HCT116 (cell line): ENCODE results near the gene RBKS. TPM values are rescaled to one million over a fixed set of nuclear protein-coding genes. Genes with fewer than 3 reads are reported as not detected.

ENCODE experiments used
- ATAC-seq: fragments of 200-7000 bp; cut with Tn5 transposase; 2 replicates; pipeline ENCODE4 v1.9.1; 2020; ENCODE audit warnings: mild to moderate bottlenecking, moderate library complexity
- BruUV-seq: library from RNA; stranded (reverse); fragments of 400-500 nt; replicated peaks from 2 replicates; lab custom pipeline; 2021; lab: Mats Ljungman, UMichigan
- CTCF ChIA-PET: fragments of 300-600 bp; sonication (Branson Sonifier 250); formaldehyde crosslinking; loops from one replicate; lab custom pipeline; 2021; ENCODE audit warnings: antibody characterized with exemption; lab: Charles Lee
- POLR2A ChIA-PET: fragments of 300-600, 350-600 bp; sonication (Branson Sonifier 250); formaldehyde crosslinking; loops from one replicate; lab custom pipeline; 2021; ENCODE audit warnings: antibody characterized with exemption; lab: Charles Lee
- RAD21 ChIA-PET, 2 experiments: fragments of 300-600 bp; sonication (Branson Sonifier 250); formaldehyde crosslinking; loops; one replicate each; lab custom pipeline; 2023; ENCODE audit warnings: low total read pairs in 2 of 2; ENCODE audit not compliant: uncharacterized antibody in 2 of 2, unreplicated experiment in 2 of 2, low non-redundant PET in 1 of 2; lab: Charles Lee
- DNase-seq: peaks from one replicate; pipeline ENCODE4 v3.0.0-alpha.2; 2010; ENCODE audit warnings: low read depth, low spot score
- H2AFZ ChIP-seq: fragments of 200-600 bp; shearing (Covaris generic), sonication (generic); 2 replicates; pipeline ENCODE4 v1.6.1; 2017; ENCODE audit warnings: low read depth, mixed run types, mixed read lengths, antibody characterized with exemption, low read length; ENCODE audit not compliant: poor library complexity, severe bottlenecking
- H3K27ac ChIP-seq: 2 replicates; pipeline ENCODE4 v1.5.1; 2012; ENCODE audit warnings: low read depth, low read length
- H3K27me3 ChIP-seq: fragments of 200-600 bp; sonication (generic); 2 replicates; pipeline ENCODE4 v1.6.1; 2016; ENCODE audit warnings: mixed run types, low read length, mixed read lengths; ENCODE audit not compliant: insufficient read depth
- H3K36me3 ChIP-seq, 2 experiments: fragments of 200-500 bp in 1 of 2; fragments of 200-600 bp in 1 of 2; sonication (Bioruptor generic) in 1 of 2; sonication (generic) in 1 of 2; 2 replicates each; pipeline versions ENCODE4 v1.5.1 to v1.6.1; 2014 to 2016; ENCODE audit warnings: low read length in 2 of 2, inconsistent platforms in 1 of 2, mixed read lengths in 1 of 2, mixed run types in 1 of 2; ENCODE audit not compliant: insufficient read depth in 2 of 2, control insufficient read depth in 1 of 2
- H3K4me1 ChIP-seq, 2 experiments: fragments of 200-600 bp in 1 of 2; sonication (generic) in 1 of 2; 2 replicates each; pipeline versions ENCODE4 v1.5.1 to v1.6.1; 2012 to 2017; ENCODE audit warnings: low read length in 2 of 2, inconsistent platforms in 1 of 2, mild to moderate bottlenecking in 1 of 2, mixed read lengths in 1 of 2, mixed run types in 1 of 2, moderate library complexity in 1 of 2; ENCODE audit not compliant: insufficient read depth in 2 of 2, control insufficient read depth in 1 of 2
- H3K4me2 ChIP-seq: fragments of 200-600 bp; sonication (generic); 2 replicates; pipeline ENCODE4 v1.6.1; 2017; ENCODE audit warnings: mixed run types, low read length, mixed read lengths
- H3K4me3 ChIP-seq, 2 experiments: fragments of 200-600 bp in 1 of 2; sonication (generic) in 1 of 2; replicated peaks in 1 of 2; 2 replicates each; pipeline ENCODE4 v1.5.1; 2011 to 2016; ENCODE audit warnings: low read length in 2 of 2, control low read depth in 1 of 2, low read depth in 1 of 2, mild to moderate bottlenecking in 1 of 2, mixed read lengths in 1 of 2, mixed run types in 1 of 2
- H3K79me2 ChIP-seq: fragments of 200-600 bp; sonication (generic); 2 replicates; pipeline ENCODE4 v1.6.1; 2017; ENCODE audit warnings: mild to moderate bottlenecking, mixed run types, low read length, moderate library complexity, mixed read lengths; ENCODE audit not compliant: insufficient read depth
- H3K9ac ChIP-seq: fragments of 200-600 bp; sonication (generic); 2 replicates; pipeline ENCODE4 v1.6.1; 2016; ENCODE audit warnings: low read length, mixed read lengths
- H3K9me2 ChIP-seq: fragments of 200-600 bp; sonication (generic), shearing (Covaris generic); 2 replicates; pipeline ENCODE4 v1.6.1; 2017; ENCODE audit warnings: mixed run types, mild to moderate bottlenecking, moderate library complexity; ENCODE audit not compliant: insufficient read depth
- H3K9me3 ChIP-seq, 2 experiments: fragments of 200-500 bp in 1 of 2; fragments of 200-600 bp in 1 of 2; sonication (Bioruptor generic) in 1 of 2; sonication (generic) in 1 of 2; 2 replicates each; pipeline ENCODE4 v1.6.1; 2014 to 2017; ENCODE audit warnings: low read length in 2 of 2, mixed read lengths in 2 of 2, inconsistent platforms in 1 of 2, low read depth in 1 of 2, mild to moderate bottlenecking in 1 of 2, mixed run types in 1 of 2, moderate library complexity in 1 of 2; ENCODE audit not compliant: control insufficient read depth in 1 of 2, insufficient read depth in 1 of 2
- H4K20me1 ChIP-seq: fragments of 200-600 bp; sonication (generic), shearing (Covaris generic); 2 replicates; pipeline ENCODE4 v1.6.1; 2017; ENCODE audit warnings: mixed run types, mild to moderate bottlenecking, moderate library complexity; ENCODE audit not compliant: insufficient read depth
- ATF3 ChIP-seq: IDR thresholded peaks from 2 replicates; pipeline ENCODE4 v1.6.1; 2012
- CEBPB ChIP-seq: IDR thresholded peaks from 2 replicates; pipeline ENCODE4 v1.6.1; 2012; ENCODE audit warnings: low read depth
- EGR1 ChIP-seq: IDR thresholded peaks from 2 replicates; pipeline ENCODE4 v1.6.1; 2012; ENCODE audit warnings: low read depth
- FOSL1 ChIP-seq: IDR thresholded peaks from 2 replicates; pipeline ENCODE4 v1.6.1; 2012; ENCODE audit warnings: low read depth
- JUND ChIP-seq: IDR thresholded peaks from 2 replicates; pipeline ENCODE4 v1.6.1; 2012
- POLR2A ChIP-seq: IDR thresholded peaks from 2 replicates; pipeline ENCODE4 v1.7.0; 2011; ENCODE audit warnings: borderline replicate concordance; ENCODE audit not compliant: insufficient read depth, insufficient read length; ENCODE audit errors: extremely low read depth
- POLR2AphosphoS5 ChIP-seq: IDR thresholded peaks from 2 replicates; pipeline ENCODE4 v1.6.1; 2011; ENCODE audit warnings: mild to moderate bottlenecking, low read depth, low read length, moderate library complexity
- REST ChIP-seq: IDR thresholded peaks from 2 replicates; pipeline ENCODE4 v1.6.1; 2012; ENCODE audit warnings: low read depth
- SIN3A ChIP-seq: IDR thresholded peaks from 2 replicates; pipeline ENCODE4 v1.6.1; 2012; ENCODE audit warnings: low read depth
- SP1 ChIP-seq: IDR thresholded peaks from 2 replicates; pipeline ENCODE4 v1.6.1; 2012; ENCODE audit warnings: low read depth
- SRF ChIP-seq: IDR thresholded peaks from 2 replicates; pipeline ENCODE4 v1.6.1; 2012; ENCODE audit warnings: low read depth
- TCF7L2 ChIP-seq: IDR thresholded peaks from 2 replicates; pipeline ENCODE4 v1.7.0; 2011; ENCODE audit warnings: borderline replicate concordance, inconsistent platforms; ENCODE audit not compliant: insufficient read depth, insufficient read length; ENCODE audit errors: extremely low read depth
- YY1 ChIP-seq: IDR thresholded peaks from 2 replicates; pipeline ENCODE4 v1.6.1; 2011; ENCODE audit warnings: low read length, low read depth, moderate library complexity, mild to moderate bottlenecking; ENCODE audit not compliant: insufficient replicate concordance; ENCODE audit errors: extremely low read depth
- ZFX ChIP-seq: fragments of 450-650 bp; IDR thresholded peaks from 2 replicates; pipeline ENCODE4 v1.6.1; 2017
- intact Hi-C: fragments of 100-400 bp; cut with micrococcal nuclease; formaldehyde crosslinking; loops from 2 replicates; pipeline ENCODE4 v1.10.0; 2022
- total RNA-seq: library from RNA; stranded (reverse); gene quantifications from one replicate; pipeline ENCODE4 v1.2.1, GENCODE V29; 2021; ENCODE audit not compliant: unreplicated experiment
- TF ChIP-seq, protein P1 (sequence below): IDR thresholded peaks from 2 replicates; pipeline ENCODE4 v1.6.1; 2012
- TF ChIP-seq, protein P2 (sequence below): IDR thresholded peaks from 2 replicates; pipeline ENCODE4 v1.6.1; 2011; ENCODE audit warnings: mild to moderate bottlenecking, low read length, moderate library complexity; ENCODE audit not compliant: insufficient replicate concordance; ENCODE audit errors: extremely low read depth

Gene RBKS
- total RNA-seq, 1 experiment from 2014 or later, result 2.4 TPM

- no peak for ATAC-seq
- Histone ChIP-seq H3K79me2 (no peaks in the 10 kb centered on the region), H3K9ac (no peak overlapping the region), H3K9me3 (no peaks in the 10 kb centered on the region), H3K4me3 (no peak overlapping the region), H3K4me1 (no peaks in the 10 kb centered on the region), H3K36me3 (no peaks in the 10 kb centered on the region), H3K27ac (no peak overlapping the region), H3K9me2 (no peaks in the 10 kb centered on the region), H3K4me2 (no peak overlapping the region), H2AFZ (no peak overlapping the region), H4K20me1 (no peaks in the 10 kb centered on the region), H3K27me3 (no peaks in the 10 kb centered on the region)
- no TSS peak for BruUV-seq
- ChIA-PET CTCF (no interaction called here), RAD21 (no interaction called here), POLR2A (no interaction called here)
- DNase-seq, result no peak
- no peak for TF ChIP-seq TCF7L2
- TF ChIP-seq, protein P1, sequence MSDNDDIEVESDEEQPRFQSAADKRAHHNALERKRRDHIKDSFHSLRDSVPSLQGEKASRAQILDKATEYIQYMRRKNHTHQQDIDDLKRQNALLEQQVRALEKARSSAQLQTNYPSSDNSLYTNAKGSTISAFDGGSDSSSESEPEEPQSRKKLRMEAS, result no peak
- no peak for TF ChIP-seq ZFX
- TF ChIP-seq REST, result no peak
- no peak for TF ChIP-seq JUND
- TF ChIP-seq SRF, result no peak
- intact Hi-C loops, result no loop called here
Measured at GRCh38 chr2:27814758-27815157, 75.4 kb downstream of the RBKS start.

- no peak overlapping the region for H3K4me3 ChIP-seq
- no peak overlapping the region for H3K27ac ChIP-seq
- H3K27me3 ChIP-seq, result no peaks in the 10 kb centered on the region
- no peak for DNase-seq
- RAD21 ChIA-PET, result no interaction called here
- no TSS peak for BruUV-seq
- no peaks in the 10 kb centered on the region for H3K9me3 ChIP-seq
- H3K4me1 ChIP-seq, result no peaks in the 10 kb centered on the region
- ATAC-seq, result no peak
- CTCF ChIA-PET, result no interaction called here
- no peak overlapping the region for H2AFZ ChIP-seq
- H3K79me2 ChIP-seq, result no peaks in the 10 kb centered on the region
- intact Hi-C loops, result no loop called here
- H3K9ac ChIP-seq, result no peak overlapping the region
- no peaks in the 10 kb centered on the region for H3K36me3 ChIP-seq
- no peaks in the 10 kb centered on the region for H4K20me1 ChIP-seq
- no peaks in the 10 kb centered on the region for H3K9me2 ChIP-seq
- POLR2A ChIA-PET, result no interaction called here
- H3K4me2 ChIP-seq, result no peak overlapping the region
- TF ChIP-seq POLR2AphosphoS5, result no peak
- no peak for TF ChIP-seq SRF
- TF ChIP-seq ATF3, result no peak
- TF ChIP-seq POLR2A, result no peak
- no peak for TF ChIP-seq FOSL1
- no peak for TF ChIP-seq TCF7L2
- no peak for TF ChIP-seq EGR1
- no peak for TF ChIP-seq SP1
- TF ChIP-seq CEBPB, result no peak
- no peak for TF ChIP-seq YY1
- TF ChIP-seq, protein P2, sequence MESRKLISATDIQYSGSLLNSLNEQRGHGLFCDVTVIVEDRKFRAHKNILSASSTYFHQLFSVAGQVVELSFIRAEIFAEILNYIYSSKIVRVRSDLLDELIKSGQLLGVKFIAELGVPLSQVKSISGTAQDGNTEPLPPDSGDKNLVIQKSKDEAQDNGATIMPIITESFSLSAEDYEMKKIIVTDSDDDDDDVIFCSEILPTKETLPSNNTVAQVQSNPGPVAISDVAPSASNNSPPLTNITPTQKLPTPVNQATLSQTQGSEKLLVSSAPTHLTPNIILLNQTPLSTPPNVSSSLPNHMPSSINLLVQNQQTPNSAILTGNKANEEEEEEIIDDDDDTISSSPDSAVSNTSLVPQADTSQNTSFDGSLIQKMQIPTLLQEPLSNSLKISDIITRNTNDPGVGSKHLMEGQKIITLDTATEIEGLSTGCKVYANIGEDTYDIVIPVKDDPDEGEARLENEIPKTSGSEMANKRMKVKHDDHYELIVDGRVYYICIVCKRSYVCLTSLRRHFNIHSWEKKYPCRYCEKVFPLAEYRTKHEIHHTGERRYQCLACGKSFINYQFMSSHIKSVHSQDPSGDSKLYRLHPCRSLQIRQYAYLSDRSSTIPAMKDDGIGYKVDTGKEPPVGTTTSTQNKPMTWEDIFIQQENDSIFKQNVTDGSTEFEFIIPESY, result no peak
- TF ChIP-seq ZFX, result no peak
- TF ChIP-seq SIN3A, result no peak
Measured at GRCh38 chr2:27811768-27812167, 78.4 kb downstream of the RBKS start.
